Erythroblast (primary cell): ENCODE results near the gene TRPM5.

Experiments
- DNase-seq, 2 experiments: peaks; one replicate each; lab custom pipeline; 2025; lab: John Stamatoyannopoulos, UW
- GATA1 ChIP-seq: IDR thresholded peaks from 2 replicates; pipeline ENCODE4 v1.6.1; 2011; ENCODE audit warnings: low read depth, mild to moderate bottlenecking, control low read depth, low read length, moderate library complexity
- POLR2A ChIP-seq: IDR thresholded peaks from 2 replicates; pipeline ENCODE4 v1.6.1; 2011; ENCODE audit warnings: mild to moderate bottlenecking, low read length

The TRPM5 gene

GRCh38 chr11:2459016-2459725 is 14.9 kb upstream of the TRPM5 start:
- no peak for TF ChIP-seq POLR2A
- TF ChIP-seq GATA1 = no peak
- no peak for DNase-seq

- no peak for TF ChIP-seq POLR2A
- no peak for TF ChIP-seq GATA1
These were observed 14.0 kb upstream of the TRPM5 start for GRCh38 chr11:2458321-2458720.

GRCh38 chr11:2453436-2453835 is 9.1 kb upstream of the TRPM5 start:
- no peak for TF ChIP-seq GATA1
- no peak for TF ChIP-seq POLR2A
- no peak for DNase-seq

More at GRCh38 chr11:2458321-2458720, 14.0 kb upstream of the TRPM5 start:
- DNase-seq = no peak

GRCh38 chr11:2452321-2453012 is 8.2 kb upstream of the TRPM5 start:
- DNase-seq = no peak
- no peak for TF ChIP-seq GATA1
- TF ChIP-seq POLR2A = no peak

GRCh38 chr11:2451916-2452315 is 7.6 kb upstream of the TRPM5 start:
- DNase-seq = no peak
- TF ChIP-seq GATA1 = no peak
- no peak for TF ChIP-seq POLR2A

- no peak for DNase-seq
- TF ChIP-seq POLR2A (no peak), GATA1 (no peak)
These were observed 7.0 kb upstream of the TRPM5 start for GRCh38 chr11:2451336-2451735.

- TF ChIP-seq POLR2A (no peak), GATA1 (no peak)
- no peak for DNase-seq
These were observed 6.2 kb upstream of the TRPM5 start for GRCh38 chr11:2450321-2451041.

- no peak for DNase-seq
- TF ChIP-seq GATA1 (no peak), POLR2A (no peak)
These were observed 5.4 kb upstream of the TRPM5 start for GRCh38 chr11:2449548-2450320.

- TF ChIP-seq POLR2A = no peak
- no peak for TF ChIP-seq GATA1
- no peak for DNase-seq
These were observed 4.6 kb upstream of the TRPM5 start for GRCh38 chr11:2448661-2449547.

GRCh38 chr11:2447951-2448650 is 3.8 kb upstream of the TRPM5 start:
- TF ChIP-seq POLR2A (no peak), GATA1 (no peak)
- no peak for DNase-seq

GRCh38 chr11:2447253-2447950 is 3.1 kb upstream of the TRPM5 start:
- DNase-seq = no peak
- TF ChIP-seq POLR2A (no peak), GATA1 (no peak)
